GM21737 (cell line): ENCODE results near the gene DNAH1.

Source experiments
- ATAC-seq: cut with Tn5 transposase; IDR thresholded peaks from one replicate; pipeline ENCODE4 v1.9.1; 2021; ENCODE audit warnings: mild to moderate bottlenecking, moderate library complexity; ENCODE audit not compliant: unreplicated experiment

Gene DNAH1

DNA sequence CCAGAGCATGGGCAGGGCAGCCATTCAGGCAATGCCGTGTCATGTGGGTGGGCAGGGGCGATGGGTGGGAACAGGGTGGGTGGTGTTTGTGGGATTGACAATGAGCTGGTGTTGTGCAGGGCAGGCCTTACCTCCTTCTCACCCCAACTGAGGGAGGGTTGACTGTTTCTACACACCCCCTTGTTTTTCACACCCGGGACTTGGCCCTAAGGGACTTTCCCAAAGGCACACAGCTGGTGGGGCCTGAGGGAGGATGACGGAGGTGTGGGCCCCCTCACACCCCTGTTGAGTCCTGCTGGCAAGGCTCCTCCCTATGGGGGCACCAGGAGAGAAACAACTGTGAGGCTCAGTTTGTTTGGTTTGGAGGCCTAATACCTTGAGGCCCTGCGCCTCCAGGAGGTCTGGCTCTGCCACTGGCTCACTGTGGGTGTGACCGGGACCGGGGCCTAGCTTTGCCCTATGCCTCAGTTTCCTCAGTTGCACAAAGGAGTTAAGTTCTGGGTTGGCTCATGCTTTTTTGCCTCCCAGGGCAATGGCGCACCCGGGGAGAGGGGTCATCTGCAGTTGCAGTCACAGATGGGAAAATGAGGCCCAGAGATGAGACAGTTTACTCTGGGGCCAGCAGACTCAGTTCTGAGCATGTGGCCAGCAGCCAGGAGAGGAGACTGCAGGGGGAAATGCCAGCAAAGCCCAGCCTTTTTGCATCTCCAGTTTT is 5.1 kb upstream of the DNAH1 start:
- peak; percentile 40 for ATAC-seq

- no peak for ATAC-seq
These were observed 4.5 kb upstream of the DNAH1 start for GRCh38 chr3:52311576-52312119.

DNA sequence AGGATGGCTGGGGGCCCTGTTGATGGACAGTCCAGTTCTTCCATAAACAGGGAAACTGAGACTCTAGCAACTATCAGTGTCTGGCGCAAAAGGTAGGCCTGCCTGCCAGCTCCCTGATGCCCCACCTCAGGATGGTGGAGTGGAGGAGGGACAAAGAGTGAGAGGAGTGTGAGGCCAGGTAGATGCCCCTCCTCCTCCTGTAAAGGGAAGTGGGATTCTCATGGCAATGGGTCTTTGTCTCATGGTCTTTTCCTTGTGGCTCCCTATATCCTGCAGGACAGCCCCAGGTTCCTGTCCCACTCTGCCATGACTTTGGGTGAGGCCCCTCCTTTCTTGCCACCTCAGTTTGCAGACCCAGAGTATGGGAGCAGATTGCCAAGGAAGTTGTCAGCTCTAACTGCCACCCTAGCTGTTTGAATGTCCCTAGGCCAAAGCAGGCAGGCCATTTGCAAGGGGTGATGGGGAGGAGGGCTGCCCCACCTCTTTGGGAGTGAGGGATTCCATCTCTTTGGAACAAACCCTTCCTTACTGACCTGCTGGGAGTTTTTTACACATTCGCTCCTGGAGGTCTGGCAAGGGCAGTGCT is 2.8 kb upstream of the DNAH1 start:
- no peak for ATAC-seq

- ATAC-seq, result peak; percentile 84
These were observed 2.3 kb upstream of the DNAH1 start for GRCh38 chr3:52313774-52314188.

GRCh38 chr3:52314489-52314888 is 1.6 kb upstream of the DNAH1 start:
- ATAC-seq, result no peak

GRCh38 chr3:52315006-52315405 is 1.1 kb upstream of the DNAH1 start:
- no peak for ATAC-seq

DNA sequence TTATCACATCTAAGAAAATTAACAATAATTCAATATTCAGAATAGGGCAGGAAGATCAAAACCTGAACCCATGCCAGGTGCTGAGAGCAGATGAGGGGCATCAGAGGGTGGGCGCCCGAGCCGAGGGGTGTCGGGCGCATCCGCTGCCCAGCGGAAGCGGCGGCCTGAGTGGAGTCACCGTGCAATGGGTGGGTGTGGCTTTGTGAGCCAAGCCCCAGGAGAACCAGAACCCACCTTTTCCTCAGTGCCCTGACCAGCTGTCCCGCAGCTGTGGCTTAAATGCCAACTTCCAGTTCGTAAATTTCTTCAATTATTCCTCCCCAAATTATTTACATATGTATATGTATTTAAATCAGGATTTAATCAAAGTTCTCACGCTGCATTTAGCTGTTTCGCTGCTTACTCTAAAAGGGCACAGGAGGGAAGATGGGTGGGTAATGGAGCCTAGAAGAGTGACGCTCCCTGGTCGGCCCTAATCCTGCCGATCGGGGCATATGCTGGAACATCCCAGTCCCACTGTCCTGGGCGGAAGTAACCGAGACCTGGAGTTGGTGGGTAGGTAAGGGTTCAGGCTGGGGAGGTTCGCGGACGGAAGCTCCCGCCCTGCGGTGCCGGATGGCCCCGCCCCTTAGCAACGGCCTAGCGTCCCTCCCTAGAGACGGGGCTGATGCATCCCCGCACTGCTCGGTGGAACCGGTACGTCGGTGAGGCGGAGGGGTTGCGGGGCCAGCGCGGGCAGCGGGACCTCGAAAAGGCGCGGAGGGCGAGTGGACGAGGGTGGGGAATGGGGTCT is 1.3 kb downstream of the DNAH1 start:
- ATAC-seq, result no peak

DNA sequence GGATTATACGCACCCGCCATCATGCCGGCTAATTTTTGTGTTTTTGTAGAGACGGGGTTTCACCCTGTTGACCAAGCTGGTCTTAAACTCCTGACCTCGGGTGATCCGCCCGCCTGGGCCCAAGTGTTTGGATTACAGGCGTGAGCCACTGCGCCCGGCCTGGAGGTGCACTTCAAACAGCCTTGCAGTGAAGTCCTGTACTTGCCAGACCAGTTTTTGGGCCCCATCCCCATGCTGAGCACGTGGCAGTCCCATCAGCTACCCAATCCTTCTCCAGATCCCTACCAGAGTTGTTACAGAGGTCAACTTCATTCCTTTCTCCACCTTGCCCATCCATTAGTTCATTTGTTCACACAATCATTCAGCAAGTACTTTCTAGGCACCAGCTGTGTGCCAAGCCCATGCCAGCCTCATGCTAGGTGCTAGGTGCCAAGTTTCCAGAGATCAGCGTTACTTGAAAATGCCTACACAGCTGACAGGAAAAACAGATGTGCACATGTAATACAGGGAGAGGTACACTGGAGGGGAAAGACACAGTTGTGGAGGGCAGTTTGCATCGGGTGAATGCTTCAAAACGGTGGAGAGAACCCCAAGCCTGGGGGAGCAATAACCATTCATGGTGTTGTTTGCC is 2.2 kb downstream of the DNAH1 start:
- no peak for ATAC-seq

DNA sequence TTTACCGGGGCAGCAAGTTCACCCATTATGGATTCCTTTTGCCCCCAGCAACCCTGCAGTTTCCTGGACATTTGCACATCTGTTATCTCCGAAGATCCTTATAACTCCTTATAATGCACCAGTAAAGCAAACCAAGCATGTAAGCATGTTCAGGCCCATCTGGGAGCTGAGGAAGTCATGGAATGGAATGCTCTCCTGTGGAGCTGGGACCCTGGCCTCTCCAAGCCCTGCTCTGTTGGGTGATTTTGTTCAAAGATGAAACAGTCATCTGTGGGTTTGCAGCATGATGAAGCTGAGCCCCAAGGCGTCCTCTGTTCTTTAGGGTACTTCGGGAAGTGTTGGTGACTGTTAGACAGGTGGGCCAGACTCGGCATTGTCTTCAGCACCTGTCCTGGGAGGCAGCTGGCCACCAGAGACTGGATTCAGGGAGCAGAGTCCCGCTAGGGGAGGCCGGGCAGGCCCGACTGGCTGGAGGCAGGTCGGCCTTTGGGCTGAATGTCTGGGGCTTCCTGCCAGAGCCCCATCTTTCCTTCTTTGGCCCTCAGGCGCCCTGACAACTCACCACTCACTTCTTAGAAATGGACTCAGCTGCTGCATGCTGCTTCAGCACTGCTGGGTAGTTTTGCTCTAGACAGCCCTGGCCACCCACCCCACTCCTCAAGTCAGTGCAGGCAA is 3.9 kb downstream of the DNAH1 start:
- ATAC-seq, result no peak

DNA sequence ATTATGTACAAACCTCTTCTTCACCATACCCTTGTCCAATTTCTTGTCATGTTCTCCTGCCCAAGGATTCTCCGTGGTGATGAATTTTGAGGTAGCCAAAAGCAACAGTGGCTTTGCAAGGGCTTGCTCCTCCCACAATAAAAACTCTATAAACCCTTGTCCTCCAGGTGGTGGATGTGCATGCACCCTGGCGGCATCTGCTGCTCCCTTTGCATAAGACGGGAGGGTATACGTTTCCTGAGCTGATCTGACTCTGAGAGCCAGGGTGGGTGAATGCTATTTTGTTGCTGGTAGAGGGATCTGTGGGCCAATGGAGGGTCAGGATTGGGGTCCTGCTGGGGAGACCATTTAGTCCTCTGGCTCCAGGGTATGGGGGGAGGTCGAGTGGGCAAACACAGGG is 5.4 kb downstream of the DNAH1 start:
- ATAC-seq, result no peak

GRCh38 chr3:52322466-52322865 is 6.3 kb downstream of the DNAH1 start:
- ATAC-seq, result no peak

DNA sequence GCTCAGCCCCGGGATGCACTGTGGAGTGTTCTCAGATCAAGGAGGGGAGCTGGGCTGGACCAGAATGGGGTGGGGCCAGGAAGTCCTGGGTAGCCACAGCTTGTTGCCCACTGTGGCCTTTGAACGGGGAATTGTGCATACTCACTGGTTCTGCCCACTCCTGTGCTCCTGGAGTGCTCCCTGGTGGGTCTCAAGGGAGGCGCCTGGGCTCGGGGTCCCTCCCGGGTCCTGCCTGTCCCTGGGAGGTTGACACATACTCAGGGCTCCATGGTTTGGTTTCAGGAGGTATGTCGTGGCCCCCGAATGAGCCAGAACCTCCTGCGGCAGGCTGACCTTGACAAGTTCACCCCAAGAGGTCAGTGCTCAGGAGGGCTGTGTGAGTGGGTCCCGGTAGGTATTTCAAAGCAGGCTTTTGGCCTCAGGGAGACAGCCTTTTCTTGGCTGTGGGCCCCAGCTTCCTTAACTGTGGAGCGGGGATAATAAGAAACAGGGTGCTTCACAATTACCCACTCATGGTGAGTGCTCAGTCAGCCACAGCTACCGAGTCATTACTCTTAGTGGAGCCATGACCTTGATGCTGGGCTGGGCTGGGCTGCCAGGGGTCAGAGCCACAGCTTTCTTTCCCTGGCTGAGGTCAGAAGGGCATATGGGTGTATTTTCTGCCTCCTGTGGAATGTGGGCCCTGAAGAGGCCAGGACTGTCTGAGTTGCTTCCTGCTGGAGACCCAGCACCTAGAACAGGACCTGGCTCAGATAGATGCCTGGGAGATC is 7.6 kb downstream of the DNAH1 start:
- no peak for ATAC-seq

DNA sequence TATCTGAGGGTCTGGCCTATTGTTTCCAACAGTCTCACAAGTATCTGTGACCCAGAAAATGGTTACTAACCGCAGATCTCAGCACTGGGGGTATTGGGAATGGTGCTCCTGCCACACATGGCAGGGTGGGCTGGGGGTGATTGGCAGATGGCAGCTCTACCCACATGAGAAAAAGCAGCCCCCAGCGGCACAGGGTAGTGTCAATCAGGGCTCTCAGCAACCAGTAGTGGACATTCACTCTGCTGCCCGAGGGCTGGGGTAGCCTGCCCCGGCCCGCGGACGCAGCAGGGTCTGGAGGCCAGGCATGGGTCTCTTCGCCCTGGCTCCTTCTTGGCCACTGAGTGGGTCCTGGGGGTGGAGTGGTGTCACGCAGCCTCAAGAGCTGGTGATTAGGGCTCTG is 8.6 kb downstream of the DNAH1 start:
- ATAC-seq, result no peak

GRCh38 chr3:52325686-52326085 is 9.6 kb downstream of the DNAH1 start:
- ATAC-seq, result no peak

GRCh38 chr3:52326976-52327375 is 10.9 kb downstream of the DNAH1 start:
- no peak for ATAC-seq

DNA sequence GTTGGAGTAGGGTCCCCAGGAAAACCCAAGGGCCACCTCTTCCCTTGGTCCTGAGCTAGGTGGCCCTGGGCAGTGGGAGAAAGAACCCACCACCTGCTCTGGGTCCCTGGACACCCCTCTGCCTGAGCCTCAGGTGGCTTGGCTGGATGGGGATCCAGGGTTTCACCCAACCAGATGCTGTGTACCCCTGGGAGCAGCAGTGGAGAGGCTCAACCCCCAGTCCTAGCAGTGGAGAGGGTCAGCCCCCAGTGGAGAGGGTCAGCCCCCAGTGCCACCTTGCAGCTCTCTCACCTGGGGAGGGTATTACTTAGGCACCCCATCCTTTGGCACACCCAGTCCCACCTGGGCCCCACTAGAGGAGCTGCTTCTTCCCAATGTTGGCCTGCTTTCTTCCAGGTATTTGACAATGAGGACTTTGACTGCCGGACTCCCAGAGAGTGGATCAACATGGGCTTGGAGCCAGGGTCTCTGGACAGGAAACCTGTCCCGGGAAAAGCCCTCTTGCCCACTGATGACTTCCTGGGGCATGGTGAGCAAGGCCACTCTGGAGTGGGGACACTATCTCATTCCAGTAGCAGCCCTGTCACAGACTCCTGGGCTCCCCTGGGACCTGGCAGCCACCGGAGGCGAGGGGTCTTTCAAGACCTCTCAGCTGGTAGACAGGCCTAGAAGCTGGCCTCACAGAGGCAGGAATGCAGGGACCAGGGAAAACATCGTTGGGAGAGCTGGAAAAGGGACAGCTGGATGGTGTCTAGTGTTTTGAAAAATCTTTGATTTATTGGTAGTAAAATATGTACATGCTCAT is 11.6 kb downstream of the DNAH1 start:
- ATAC-seq, result no peak

- no peak for ATAC-seq
These were observed 12.5 kb downstream of the DNAH1 start for GRCh38 chr3:52328536-52329080.

- ATAC-seq, result no peak
These were observed 14.2 kb downstream of the DNAH1 start for GRCh38 chr3:52330194-52330805.
